OCI-LY7 (cell line): ENCODE measurements around the gene RPS17. TPM values are rescaled to one million over a fixed set of nuclear protein-coding genes. Genes with fewer than 3 reads are reported as not detected.
A peak's percentile ranks its signal among the peaks of the same experiment; 100 is the strongest.
"Not testable (repeated sequence)": the region's sequence is repeated elsewhere in the genome, so short reads cannot be mapped to it uniquely, and the experiment has no call there.

Source experiments
- BruUV-seq: library from RNA; stranded (reverse); fragments of 400-500 nt; replicated peaks from 2 replicates; lab custom pipeline; 2021; lab: Mats Ljungman, UMichigan
- CTCF ChIA-PET: fragments of 300-600 bp; sonication (Branson Sonifier 250); formaldehyde crosslinking; loops from one replicate; lab custom pipeline; 2022; ENCODE audit warnings: antibody characterized with exemption; ENCODE audit not compliant: unreplicated experiment; lab: Charles Lee
- POLR2A ChIA-PET: fragments of 300-600 bp; sonication (Branson Sonifier 250); formaldehyde crosslinking; loops from one replicate; lab custom pipeline; 2022; ENCODE audit warnings: antibody characterized with exemption; lab: Charles Lee
- DNase-seq: peaks from one replicate; pipeline ENCODE4 v3.0.0-alpha.2; 2015; ENCODE audit warnings: low spot score
- H2AFZ ChIP-seq: fragments of 200-600 bp; sonication (generic), shearing (Covaris generic); 2 replicates; pipeline ENCODE4 v1.6.1; 2014; ENCODE audit warnings: mild to moderate bottlenecking, antibody characterized with exemption, low read length, moderate library complexity
- H3K27ac ChIP-seq: fragments of 200-600 bp; sonication (generic); 2 replicates; pipeline ENCODE4 v1.5.1; 2014; ENCODE audit warnings: mixed run types, low read depth, mild to moderate bottlenecking, moderate library complexity, low read length, inconsistent platforms; ENCODE audit not compliant: poor library complexity, severe bottlenecking
- H3K36me3 ChIP-seq: fragments of 200-600 bp; sonication (generic); 2 replicates; pipeline ENCODE4 v1.6.1; 2014; ENCODE audit warnings: mild to moderate bottlenecking, antibody characterized with exemption, low read length, moderate library complexity, mixed read lengths; ENCODE audit not compliant: insufficient read depth
- H3K4me1 ChIP-seq: fragments of 200-600 bp; sonication (generic); 2 replicates; pipeline ENCODE4 v1.5.1; 2014; ENCODE audit warnings: mild to moderate bottlenecking, low read length; ENCODE audit not compliant: insufficient read depth, poor library complexity, severe bottlenecking
- H3K4me2 ChIP-seq: fragments of 200-600 bp; sonication (generic); 2 replicates; pipeline ENCODE4 v1.6.1; 2014; ENCODE audit warnings: mild to moderate bottlenecking, low read length
- H3K4me3 ChIP-seq: fragments of 200-600 bp; sonication (generic); 2 replicates; pipeline ENCODE4 v1.5.1; 2014; ENCODE audit warnings: mild to moderate bottlenecking, low read depth, low read length; ENCODE audit not compliant: poor library complexity, severe bottlenecking
- H3K79me2 ChIP-seq: fragments of 200-600 bp; sonication (generic); 2 replicates; pipeline ENCODE4 v1.6.1; 2016; ENCODE audit warnings: low read depth, mild to moderate bottlenecking, low read length, moderate library complexity, mixed read lengths; ENCODE audit not compliant: insufficient read depth
- H3K9me2 ChIP-seq: fragments of 200-600 bp; sonication (generic); 2 replicates; pipeline ENCODE4 v1.6.1; 2016; ENCODE audit warnings: mild to moderate bottlenecking, low read length, mixed read lengths; ENCODE audit not compliant: insufficient read depth
- H3K9me3 ChIP-seq: fragments of 200-600 bp; sonication (generic); 2 replicates; pipeline ENCODE4 v1.6.1; 2014; ENCODE audit warnings: mild to moderate bottlenecking, mixed run types, low read length, mixed read lengths
- H4K20me1 ChIP-seq: fragments of 200-600 bp; sonication (generic); 2 replicates; pipeline ENCODE4 v1.6.1; 2014; ENCODE audit warnings: mild to moderate bottlenecking, antibody characterized with exemption, low read length, moderate library complexity, mixed read lengths; ENCODE audit not compliant: insufficient read depth
- EZH2phosphoT487 ChIP-seq: fragments of 200-600 bp; sonication (generic); IDR thresholded peaks from 2 replicates; pipeline ENCODE4 v1.6.1; 2018; ENCODE audit warnings: low read depth, borderline replicate concordance, mild to moderate bottlenecking, mixed run types, antibody characterized with exemption, low read length, moderate library complexity, mixed read lengths
- intact Hi-C: fragments of 100-400 bp; cut with micrococcal nuclease; formaldehyde crosslinking; loops from one replicate; pipeline ENCODE4 v1.10.0; 2022; ENCODE audit not compliant: unreplicated experiment
- total RNA-seq, 2 experiments: library from RNA; depleted of rRNA in 1 of 2; stranded (reverse); fragments of >200 nt in 1 of 2; shearing (Covaris generic) in 1 of 2; gene quantifications; 2 replicates each; pipeline ENCODE4 v1.2.3, GENCODE V29; 2014 to 2022
- TF ChIP-seq, protein P1 (sequence below): fragments of 200-600 bp; sonication (generic); conservative IDR thresholded peaks from 2 replicates; pipeline ENCODE4 v1.5.1; 2014; ENCODE audit warnings: mild to moderate bottlenecking, antibody characterized with exemption, low read length, moderate library complexity, mixed read lengths

The RPS17 gene
- total RNA-seq, 2 experiments from 2014 or later, result 2,562 to 3,737 TPM

- Histone ChIP-seq H3K9me2 (no peaks in the 10 kb centered on the region), H3K27ac (peak overlapping the region; percentile 19), H3K36me3 (peaks cover 71% of the 10 kb centered on the region), H3K4me1 (peaks cover 29% of the 10 kb centered on the region), H3K9me3 (no peaks in the 10 kb centered on the region), H3K4me3 (peak overlapping the region; percentile 78), H4K20me1 (peaks cover 29% of the 10 kb centered on the region), H3K79me2 (peaks cover 45% of the 10 kb centered on the region), H3K4me2 (peak overlapping the region; percentile 83; the same call in 1 of the 2 replicates), H2AFZ (no peak overlapping the region)
- TF ChIP-seq EZH2phosphoT487, result no peak
- TF ChIP-seq, protein P1, sequence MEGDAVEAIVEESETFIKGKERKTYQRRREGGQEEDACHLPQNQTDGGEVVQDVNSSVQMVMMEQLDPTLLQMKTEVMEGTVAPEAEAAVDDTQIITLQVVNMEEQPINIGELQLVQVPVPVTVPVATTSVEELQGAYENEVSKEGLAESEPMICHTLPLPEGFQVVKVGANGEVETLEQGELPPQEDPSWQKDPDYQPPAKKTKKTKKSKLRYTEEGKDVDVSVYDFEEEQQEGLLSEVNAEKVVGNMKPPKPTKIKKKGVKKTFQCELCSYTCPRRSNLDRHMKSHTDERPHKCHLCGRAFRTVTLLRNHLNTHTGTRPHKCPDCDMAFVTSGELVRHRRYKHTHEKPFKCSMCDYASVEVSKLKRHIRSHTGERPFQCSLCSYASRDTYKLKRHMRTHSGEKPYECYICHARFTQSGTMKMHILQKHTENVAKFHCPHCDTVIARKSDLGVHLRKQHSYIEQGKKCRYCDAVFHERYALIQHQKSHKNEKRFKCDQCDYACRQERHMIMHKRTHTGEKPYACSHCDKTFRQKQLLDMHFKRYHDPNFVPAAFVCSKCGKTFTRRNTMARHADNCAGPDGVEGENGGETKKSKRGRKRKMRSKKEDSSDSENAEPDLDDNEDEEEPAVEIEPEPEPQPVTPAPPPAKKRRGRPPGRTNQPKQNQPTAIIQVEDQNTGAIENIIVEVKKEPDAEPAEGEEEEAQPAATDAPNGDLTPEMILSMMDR, result no peak
- intact Hi-C loops, result loop anchor here (10.0 kb wide), 1 partner anchor 668 kb away; the partner anchor contains the start of gene HDGFL3
- no peak for DNase-seq
- POLR2A ChIA-PET, result interaction anchor here (0.6 to 1.5 kb wide), 3 partner anchors 214 to 449 kb away, joined by 3 to 4 read pairs (median 4); partner anchors contain the start of gene RAMAC
- BruUV-seq, result no TSS peak
- CTCF ChIA-PET, result no interaction called here
These were observed 3.6 kb downstream of the RPS17 start for GRCh38 chr15:82536409-82537350.

GRCh38 chr15:82535566-82536408 is 4.5 kb downstream of the RPS17 start:
- intact Hi-C loops, result loop anchor here (10.0 kb wide), 1 partner anchor 669 kb away; the partner anchor contains the start of gene HDGFL3
- Histone ChIP-seq H3K4me1 (peaks cover 34% of the 10 kb centered on the region), H3K9me2 (no peaks in the 10 kb centered on the region), H3K27ac (peak overlapping the region; percentile 19), H2AFZ (no peak overlapping the region), H4K20me1 (peaks cover 29% of the 10 kb centered on the region), H3K79me2 (peaks cover 39% of the 10 kb centered on the region), H3K4me3 (no peak overlapping the region), H3K4me2 (peak overlapping the region; percentile 83; the same call in 1 of the 2 replicates), H3K9me3 (no peaks in the 10 kb centered on the region), H3K36me3 (peaks cover 71% of the 10 kb centered on the region)
- TF ChIP-seq, protein P1, result no peak
- no peak for DNase-seq
- ChIA-PET POLR2A (interaction anchor here (0.6 to 1.5 kb wide), 2 partner anchors 215 to 306 kb away, joined by 3 to 4 read pairs; no protein-coding TSS in a partner anchor), CTCF (no interaction called here)
- BruUV-seq, result no TSS peak

DNA sequence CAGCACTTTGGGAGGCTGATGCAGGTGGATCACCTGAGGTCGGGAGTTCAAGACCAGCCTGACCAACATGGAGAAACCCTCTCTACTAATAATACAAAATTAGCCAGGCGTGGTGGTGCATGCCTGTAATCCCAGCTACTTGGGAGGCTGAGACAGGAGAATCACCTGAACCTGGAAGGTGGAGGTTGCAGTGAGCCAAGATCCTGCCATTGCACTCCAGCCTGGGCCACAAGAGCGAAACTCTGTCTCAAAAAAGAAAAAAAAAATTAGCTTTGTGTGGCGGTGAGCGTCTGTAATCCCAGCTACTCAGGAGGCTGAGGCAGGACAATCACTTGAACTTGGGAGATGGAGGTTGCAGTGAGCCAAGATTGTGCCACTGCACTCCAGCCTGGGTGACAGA is 5.1 kb downstream of the RPS17 start:
- H3K27ac ChIP-seq, H3K4me3 ChIP-seq, BruUV-seq, CTCF ChIA-PET, DNase-seq, H3K4me2 ChIP-seq, H3K9me2 ChIP-seq, H3K9me3 ChIP-seq, H2AFZ ChIP-seq: not testable (repeated sequence)
- Histone ChIP-seq H3K79me2 (peaks cover 37% of the 10 kb centered on the region), H3K36me3 (peaks cover 71% of the 10 kb centered on the region), H4K20me1 (peaks cover 29% of the 10 kb centered on the region), H3K4me1 (peaks cover 37% of the 10 kb centered on the region)
- intact Hi-C loops, result loop anchor here (10.0 kb wide), 1 partner anchor 670 kb away; the partner anchor contains the start of gene HDGFL3
- POLR2A ChIA-PET, result interaction anchor here (1.5 kb wide), 1 partner anchor 216 kb away, joined by 4 read pairs; no protein-coding TSS in a partner anchor

GRCh38 chr15:82534457-82534861 is 5.8 kb downstream of the RPS17 start:
- H3K9me3 ChIP-seq, CTCF ChIA-PET, H3K4me2 ChIP-seq, DNase-seq, BruUV-seq, H3K27ac ChIP-seq, H3K4me3 ChIP-seq, H3K9me2 ChIP-seq, H2AFZ ChIP-seq, POLR2A ChIA-PET: not testable (repeated sequence)
- peaks cover 30% of the 10 kb centered on the region for H3K79me2 ChIP-seq
- H3K4me1 ChIP-seq, result peaks cover 37% of the 10 kb centered on the region
- peaks cover 64% of the 10 kb centered on the region for H3K36me3 ChIP-seq
- intact Hi-C loops, result loop anchor here (5.0 to 10.0 kb wide), 2 partner anchors 468 to 670 kb away; partner anchors contain the start of gene HDGFL3
- peaks cover 29% of the 10 kb centered on the region for H4K20me1 ChIP-seq
